Measurements from ENCODE around the gene RC3H1. TPM values are rescaled to one million over a fixed set of nuclear protein-coding genes. Genes with fewer than 3 reads are reported as not detected.

Gene RC3H1
- 5.5 to 9.3 TPM (median 6.1 TPM) in 5 replicates for total RNA-seq (2022; extraction: Qiagen RNA extraction; ENCODE audit: low read depth)

GRCh38 chr1:174022080-174022975 is at the start of gene RC3H1:
Gene RC3H1, minus strand, starts transcription at chr1:174022357. Its CDS starts 29,372 bp downstream, at chr1:173992985.

GRCh38 chr1:173917149-173917548 is 105.0 kb downstream of the RC3H1 start, which contains the start of gene SERPINC1:
Gene SERPINC1, minus strand, starts transcription at chr1:173917327. Its CDS starts 68 bp downstream, at chr1:173917259.

Other genes with a start within 250 kb of the RC3H1 start
- 34.3 to 45.3 TPM (median 42.5 TPM) in 5 replicates for gene DARS2, start 197.7 kb downstream of the RC3H1 start, total RNA-seq (2022; extraction: Qiagen RNA extraction; ENCODE audit: low read depth)
- 9.2 to 14.8 TPM (median 13.2 TPM) in 5 replicates for gene CENPL, start 197.5 kb downstream of the RC3H1 start, total RNA-seq (2022; extraction: Qiagen RNA extraction; ENCODE audit: low read depth)
- 280 to 338 TPM (median 292 TPM) in 5 replicates for gene GAS5, start 154.4 kb downstream of the RC3H1 start, total RNA-seq (2022; extraction: Qiagen RNA extraction; ENCODE audit: low read depth)
- gene ZBTB37, start 154.0 kb downstream of the RC3H1 start, total RNA-seq (2022; extraction: Qiagen RNA extraction; ENCODE audit: low read depth), result 0.73 to 1.5 TPM (median 1.1 TPM) in 5 replicates
- 0.16 to 0.35 TPM (median 0.17 TPM) in 4 of 5 replicates, not detected in the other for gene SERPINC1, start 105.0 kb downstream of the RC3H1 start, total RNA-seq (2022; extraction: Qiagen RNA extraction; ENCODE audit: low read depth)
- 4.6 to 5.8 TPM (median 5.1 TPM) in 5 replicates for gene RABGAP1L, start 137.2 kb upstream of the RC3H1 start, total RNA-seq (2022; extraction: Qiagen RNA extraction; ENCODE audit: low read depth)